Upper lobe of left lung (tissue), 4 donors: ENCODE measurements around the gene SPATA12.

Source experiments
- CTCF ChIP-seq, 6 experiments: fragments of 450-650 bp in 4 of 6; fragments of 200-600 bp in 2 of 6; sonication (generic) in 2 of 6; IDR thresholded peaks; one replicate each; pipeline ENCODE4 v1.5.1; 2016 to 2019; ENCODE audit warnings: antibody characterized with exemption in 6 of 6
- EP300 ChIP-seq, 4 donors: sonication (generic); formaldehyde crosslinking; IDR thresholded peaks; one replicate each; pipeline ENCODE4 v1.5.1; 2017; ENCODE audit warnings: antibody characterized with exemption in 4 of 4, control low read depth in 2 of 4
- POLR2A ChIP-seq, 4 donors: fragments of 450-650 bp; IDR thresholded peaks; one replicate each; pipeline ENCODE4 v1.5.1; 2016 to 2017; ENCODE audit warnings: antibody characterized with exemption in 4 of 4, mild to moderate bottlenecking in 2 of 4
- POLR2AphosphoS5 ChIP-seq, 2 donors: sonication (generic); formaldehyde crosslinking; IDR thresholded peaks; one replicate each; pipeline ENCODE4 v1.5.1; 2017; ENCODE audit warnings: antibody characterized with exemption in 2 of 2

- TF ChIP-seq POLR2A (IDR thresholded peaks at IDR 0.05) (no peak), EP300 (IDR thresholded peaks at IDR 0.05) (no peak), CTCF (IDR thresholded peaks at IDR 0.05) (no peak), POLR2AphosphoS5 (IDR thresholded peaks at IDR 0.05) (no peak)
Observed at GRCh38 chr3:57065588-57065987, 5.1 kb downstream of the SPATA12 start.
